Activated CD8-positive, alpha-beta memory T cell treated with anti-CD3 and anti-CD28 coated beads for 36 hours (primary cell): ENCODE results near the gene PPP1R13L. TPM values are rescaled to one million over a fixed set of nuclear protein-coding genes. Genes with fewer than 3 reads are reported as not detected.

ENCODE experiments used
- CTCF ChIA-PET: fragments of 350-600 bp; sonication (Branson Sonifier 250); formaldehyde crosslinking; loops from one replicate; lab custom pipeline; 2021; ENCODE audit warnings: antibody characterized with exemption; lab: Charles Lee
- POLR2A ChIA-PET: fragments of 350-600 bp; sonication (Branson Sonifier 250); formaldehyde crosslinking; loops from one replicate; lab custom pipeline; 2021; ENCODE audit warnings: antibody characterized with exemption; lab: Charles Lee
- total RNA-seq, 2 experiments: library from RNA; stranded (reverse); gene quantifications; one replicate each; pipeline ENCODE4 v1.2.3, GENCODE V29; 2021

PPP1R13L gene
- total RNA-seq, 2 experiments from 2014 or later, result 3.4 to 3.9 TPM

DNA sequence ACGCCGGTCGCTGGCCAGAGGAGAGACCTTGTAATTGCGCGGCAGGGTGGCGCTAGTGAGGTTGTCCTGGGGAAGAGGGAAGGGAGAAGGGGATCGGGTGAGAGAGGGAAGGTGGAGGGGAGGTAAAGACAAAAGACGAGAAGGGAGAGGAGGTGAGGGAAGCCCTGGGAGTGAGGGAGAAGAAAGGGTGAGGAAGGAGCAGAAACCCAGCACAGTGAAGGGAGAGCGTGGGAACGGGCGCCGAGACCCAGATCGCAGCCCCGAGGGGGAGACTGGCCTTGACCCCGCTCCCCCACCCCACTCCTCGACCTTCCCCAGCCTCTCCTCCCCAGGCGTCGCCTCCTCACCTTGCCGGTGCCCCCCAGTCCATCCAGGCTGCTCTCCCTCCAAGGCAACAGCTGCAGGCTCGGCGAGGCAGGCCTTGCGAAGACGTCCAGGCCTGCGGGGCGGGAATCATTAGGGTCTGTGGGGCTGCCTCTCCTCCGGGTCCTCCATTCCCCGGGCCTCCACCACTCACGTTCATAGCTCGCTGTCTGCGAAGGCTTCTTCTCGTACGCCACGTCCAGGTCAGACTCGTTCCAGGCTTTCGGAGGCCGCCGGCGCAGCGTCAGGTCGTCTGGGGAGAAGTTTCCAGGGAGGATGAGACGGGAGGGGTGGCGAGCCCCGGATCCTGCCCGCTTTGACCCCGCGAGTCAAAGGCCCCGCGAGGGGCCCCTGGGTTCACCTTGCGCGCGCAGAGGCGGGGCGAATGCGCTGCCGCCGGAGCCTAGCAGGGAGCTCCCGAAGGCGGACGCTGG, 8.8 kb downstream of the PPP1R13L start:
- ChIA-PET CTCF (interaction anchor here (1.1 kb wide), 1 partner anchor 12 kb away, joined by 3 read pairs; no protein-coding TSS in a partner anchor), POLR2A (interaction anchor here (0.6 kb wide), 1 partner anchor 242 kb away, joined by 3 read pairs; no protein-coding TSS in a partner anchor)

DNA sequence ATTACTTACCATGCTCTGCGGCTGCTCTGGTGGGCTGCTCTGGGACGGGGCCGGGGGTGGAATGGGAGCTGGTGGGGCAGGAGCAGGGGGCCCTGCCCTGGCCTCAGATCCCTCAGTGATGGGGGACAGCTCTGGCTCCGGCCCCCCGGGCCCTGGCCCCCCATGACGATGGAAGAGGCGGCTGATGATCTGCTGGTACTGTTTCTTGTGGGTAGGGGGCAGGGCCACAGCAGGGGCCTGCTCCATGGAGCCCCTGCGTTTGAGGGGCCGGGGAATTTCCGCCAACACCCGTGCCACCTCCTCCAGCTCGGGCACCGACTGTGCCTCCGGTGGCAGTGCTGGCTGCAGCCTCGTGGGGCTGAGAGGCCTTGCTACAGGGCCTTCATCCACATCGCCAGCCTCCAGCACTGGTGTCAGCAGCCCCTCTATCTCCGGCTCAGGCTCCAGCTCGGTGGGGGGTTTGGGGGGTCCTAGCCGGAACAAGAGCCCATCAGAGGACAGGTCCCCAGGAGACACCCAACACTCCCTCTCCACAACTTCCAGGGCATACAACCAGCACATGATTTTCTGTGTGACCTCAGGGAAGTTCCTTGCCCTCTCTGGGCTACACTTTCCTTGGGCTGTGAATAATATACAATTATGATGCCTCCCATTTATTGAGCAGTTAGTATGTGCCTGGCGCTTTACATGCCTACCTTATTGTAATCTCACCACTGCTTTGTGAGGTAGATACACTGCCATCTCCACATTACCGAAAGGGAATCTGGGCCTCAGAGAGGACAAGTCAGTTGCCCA, 12.8 kb downstream of the PPP1R13L start:
- CTCF ChIA-PET, result no interaction called here
- POLR2A ChIA-PET, result no interaction called here

DNA sequence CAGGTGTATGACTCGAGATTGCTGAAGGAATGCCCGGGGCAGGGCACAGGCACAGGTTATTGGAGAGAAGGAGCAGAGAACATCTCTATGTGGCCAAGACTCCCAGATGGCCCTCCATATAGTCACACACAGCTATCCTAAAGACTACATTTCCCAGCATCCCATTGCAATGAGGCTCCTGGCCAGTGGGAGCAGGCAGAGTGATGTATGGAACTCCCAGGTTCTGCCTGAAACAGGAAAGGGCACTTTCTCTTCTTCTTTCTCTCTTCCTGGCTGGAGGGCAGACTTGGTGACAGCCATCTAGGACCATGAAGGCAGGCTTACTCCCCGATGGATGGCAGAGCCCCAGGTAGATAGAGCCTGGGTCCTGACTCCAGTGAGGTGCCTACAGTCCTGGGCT, 13.5 kb downstream of the PPP1R13L start:
- CTCF ChIA-PET, result no interaction called here
- POLR2A ChIA-PET, result no interaction called here

DNA sequence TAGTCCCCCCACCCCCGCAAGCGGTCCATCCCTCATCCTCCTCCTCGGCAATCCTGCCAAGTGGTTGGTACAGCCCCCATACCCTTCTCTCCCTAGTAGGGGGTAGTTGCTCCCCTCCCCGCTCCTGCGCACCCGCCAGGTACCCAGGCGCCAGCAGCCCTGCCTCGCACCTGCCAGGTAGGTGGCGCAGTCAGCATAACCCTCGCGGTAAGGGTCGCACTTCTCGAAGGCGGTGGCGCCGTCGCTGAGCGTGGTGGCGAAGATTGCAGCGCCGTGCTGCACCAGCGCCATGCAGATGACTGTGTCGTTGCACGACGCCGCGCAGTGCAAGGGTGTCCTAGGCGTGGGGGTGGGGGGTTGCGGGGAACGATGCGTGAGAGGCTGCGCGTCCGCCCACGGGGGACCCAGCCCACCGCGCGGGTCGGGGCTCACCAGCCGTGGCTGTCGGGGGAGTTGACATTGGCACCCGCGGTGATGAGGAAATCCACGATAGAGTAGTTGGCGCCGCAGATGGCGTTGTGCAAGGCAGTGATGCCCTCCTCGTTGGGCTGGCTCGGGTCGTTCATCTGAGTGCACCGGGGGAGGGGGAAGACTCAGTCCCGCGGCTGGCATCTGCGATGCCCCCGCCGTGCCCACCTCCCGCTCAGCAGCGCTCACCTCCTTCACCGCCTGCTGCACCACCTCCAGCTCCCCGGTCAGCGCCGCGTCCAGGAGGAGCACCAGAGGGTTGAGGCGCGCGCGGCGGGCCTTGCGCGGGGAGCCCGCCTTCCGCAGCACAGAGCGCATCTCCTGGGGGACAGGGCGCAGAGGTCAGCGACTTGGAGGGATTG, 19.3 kb downstream of the PPP1R13L start:
- ChIA-PET CTCF (interaction anchor here (0.6 kb wide), 1 partner anchor 300 kb away, joined by 4 read pairs; no protein-coding TSS in a partner anchor), POLR2A (no interaction called here)

DNA sequence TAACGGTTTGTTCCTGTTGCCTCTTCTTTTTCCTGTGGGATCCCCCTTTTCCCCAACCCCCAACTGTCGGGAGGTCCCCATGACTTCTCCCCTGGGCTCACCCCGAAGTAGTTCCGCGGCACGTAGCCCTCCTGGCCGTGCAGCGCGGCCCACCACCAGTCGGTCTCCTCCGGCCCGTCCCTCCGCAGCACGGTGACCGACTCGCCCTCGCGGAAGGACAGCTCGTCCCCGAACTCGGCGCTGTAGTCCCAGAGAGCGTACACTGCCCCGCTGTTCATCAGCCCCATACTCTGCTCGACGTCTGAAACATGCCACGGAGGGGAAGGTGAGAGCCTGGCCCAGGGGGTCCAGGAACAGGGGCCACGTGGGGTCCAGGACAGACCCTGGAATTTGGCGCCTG, 22.4 kb downstream of the PPP1R13L start:
- ChIA-PET POLR2A (no interaction called here), CTCF (no interaction called here)

DNA sequence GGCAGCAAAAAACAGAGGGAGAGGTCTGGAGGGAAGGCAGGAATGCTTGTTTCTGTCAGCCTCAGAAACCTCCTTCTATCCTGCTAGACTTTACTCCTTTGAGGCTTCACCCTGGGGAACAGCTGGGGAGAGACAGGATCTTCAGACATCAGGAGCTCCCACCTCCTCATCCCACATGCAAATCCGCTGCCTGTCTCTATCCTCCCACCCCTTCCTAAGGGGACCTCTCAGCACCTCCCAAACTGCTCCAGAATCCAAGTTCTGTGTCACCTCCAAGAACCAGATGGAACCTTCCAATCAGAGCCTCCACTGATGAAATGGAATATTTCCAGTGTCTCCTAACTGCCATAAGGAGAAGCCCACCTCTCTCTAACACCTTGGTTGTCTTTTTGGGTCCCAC, 24.8 kb downstream of the PPP1R13L start:
- POLR2A ChIA-PET, result no interaction called here
- CTCF ChIA-PET, result interaction anchor here (1.2 kb wide), 1 partner anchor 105 kb away, joined by 3 read pairs; no protein-coding TSS in a partner anchor

DNA sequence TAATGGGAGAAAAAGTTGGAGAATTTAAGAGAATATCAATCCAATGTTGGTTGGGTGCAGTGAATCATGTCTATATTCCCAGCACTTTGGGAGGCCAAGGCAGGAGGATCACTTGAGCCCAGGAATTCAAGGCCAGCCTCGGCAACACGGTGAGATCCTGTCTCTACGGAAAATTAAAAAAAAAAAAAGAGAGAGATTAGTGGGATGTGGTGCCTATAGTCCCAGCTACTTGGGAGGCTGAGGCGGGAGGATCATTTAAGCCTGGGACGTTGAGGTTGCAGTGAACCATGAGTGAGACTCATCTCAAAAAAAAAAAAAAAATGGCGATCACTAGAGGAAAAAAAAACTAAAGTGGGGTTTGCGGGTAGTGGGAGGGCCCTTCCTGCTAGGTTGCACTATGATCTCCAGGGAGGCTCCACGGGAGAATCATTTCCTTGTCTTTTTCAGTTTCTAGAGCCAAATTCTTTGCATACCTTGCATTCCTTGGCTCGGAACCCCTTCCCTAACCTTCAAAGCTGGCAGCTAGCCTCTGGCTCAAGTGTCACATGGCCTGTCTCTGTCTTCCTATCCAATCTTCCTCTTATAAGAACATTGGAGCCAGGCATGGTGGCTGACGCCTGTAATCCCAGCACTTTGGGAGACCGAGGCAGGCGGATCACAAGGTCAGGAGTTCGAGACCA, 28.7 kb downstream of the PPP1R13L start:
- ChIA-PET POLR2A (no interaction called here), CTCF (interaction anchor here (1.1 kb wide), 1 partner anchor 63 kb away, joined by 3 read pairs; no protein-coding TSS in a partner anchor)

DNA sequence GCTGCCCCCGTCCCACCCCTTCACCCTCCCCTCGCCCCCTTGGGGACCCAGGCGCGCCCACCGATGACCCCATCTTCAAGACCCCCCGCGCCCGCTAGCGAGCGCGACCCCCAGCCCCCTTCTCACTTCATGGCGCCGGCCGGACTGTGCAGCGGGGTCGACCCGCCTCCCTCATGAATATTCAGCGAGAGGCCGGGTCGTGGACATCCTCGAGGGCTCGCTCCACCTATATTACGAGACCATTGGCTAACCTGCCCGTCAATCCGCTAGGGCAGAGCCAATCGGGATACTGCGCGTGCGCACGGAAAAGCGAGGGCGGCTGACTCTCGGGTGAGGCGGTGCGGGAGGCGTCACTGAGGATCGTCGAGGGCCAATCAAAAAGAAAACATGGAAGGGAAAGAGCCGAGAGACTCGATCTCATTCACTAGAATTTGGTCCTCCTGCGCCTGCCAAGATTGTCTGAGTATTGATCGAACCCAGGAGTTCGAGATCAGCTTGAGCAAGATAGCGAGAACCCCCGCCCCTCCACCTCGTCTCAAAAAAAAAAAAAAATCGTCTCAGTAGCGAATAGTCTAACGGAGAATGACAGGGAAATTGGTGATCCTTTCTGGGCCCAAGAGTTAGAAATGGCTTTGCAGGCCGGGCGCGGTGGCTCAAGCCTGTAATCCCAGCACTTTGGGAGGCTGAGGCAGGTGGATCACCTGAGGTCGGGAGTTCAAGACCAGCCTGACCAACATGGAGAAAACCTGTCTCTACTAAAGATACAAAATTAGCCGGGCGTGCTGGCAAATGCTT, 34.3 kb downstream of the PPP1R13L start, which contains the start of gene ERCC2:
ERCC2 (minus strand) TSS at position 164 of the 795 bp plus-strand sequence; CDS start at position 131, 33 bp downstream.
- ChIA-PET CTCF (interaction anchor here (3.1 kb wide), 1 partner anchor 32 kb away, joined by 9 read pairs; no protein-coding TSS in a partner anchor), POLR2A (interaction anchor here (1.0 kb wide), 1 partner anchor 68 kb away, joined by 3 read pairs; no protein-coding TSS in a partner anchor)

DNA sequence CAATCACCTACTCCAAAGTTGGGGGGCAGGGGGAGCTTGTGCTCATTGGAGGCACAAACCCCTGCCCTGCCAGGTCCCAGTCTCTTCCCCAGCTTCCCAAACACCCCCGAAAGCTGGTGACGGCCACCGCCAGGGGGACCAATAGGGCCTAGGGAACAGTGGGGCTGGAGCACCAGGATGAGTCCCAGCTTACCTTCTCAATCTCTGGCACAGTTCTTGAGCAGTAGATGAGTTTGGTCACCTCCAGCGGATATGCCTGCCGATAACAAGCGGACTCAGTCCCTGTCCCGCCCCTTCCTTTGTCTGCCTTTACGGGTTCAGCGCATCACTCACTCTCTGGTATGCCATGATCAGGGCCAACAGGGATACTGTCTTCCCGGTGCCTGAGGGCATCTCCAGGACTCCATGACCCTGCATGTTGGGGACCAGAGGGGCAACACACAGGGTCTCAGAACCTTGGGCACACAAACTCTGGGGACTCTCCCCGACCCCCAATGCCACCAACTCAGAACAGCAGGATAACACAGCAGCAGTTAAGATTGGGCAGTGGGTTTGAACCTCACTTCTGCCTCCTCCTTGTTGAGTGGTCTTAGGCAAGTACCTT, 36.0 kb downstream of the PPP1R13L start:
- ChIA-PET POLR2A (no interaction called here), CTCF (interaction anchor here (0.8 to 3.1 kb wide), 3 partner anchors 30 to 110 kb away, joined by 3 to 9 read pairs (median 4); no protein-coding TSS in a partner anchor)

DNA sequence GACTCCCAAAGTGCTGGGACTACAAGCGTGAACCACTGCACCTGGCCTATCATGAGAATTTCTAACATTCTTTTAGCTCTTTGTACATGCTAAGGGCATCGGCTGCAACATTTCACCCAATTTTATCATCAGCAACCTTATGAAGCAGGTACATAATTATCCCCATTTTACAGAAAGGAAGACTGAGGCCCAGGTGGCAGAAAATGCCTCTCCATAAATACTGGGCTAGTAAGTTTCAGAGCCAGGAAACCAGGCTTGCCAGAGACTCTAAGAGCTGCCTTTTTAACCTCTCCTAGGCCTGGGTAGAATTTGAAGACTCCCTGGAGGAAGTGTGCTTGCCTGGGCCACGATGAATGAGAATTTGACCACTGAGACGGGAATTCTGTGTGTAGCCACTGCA, 36.7 kb downstream of the PPP1R13L start:
- POLR2A ChIA-PET, result no interaction called here

DNA sequence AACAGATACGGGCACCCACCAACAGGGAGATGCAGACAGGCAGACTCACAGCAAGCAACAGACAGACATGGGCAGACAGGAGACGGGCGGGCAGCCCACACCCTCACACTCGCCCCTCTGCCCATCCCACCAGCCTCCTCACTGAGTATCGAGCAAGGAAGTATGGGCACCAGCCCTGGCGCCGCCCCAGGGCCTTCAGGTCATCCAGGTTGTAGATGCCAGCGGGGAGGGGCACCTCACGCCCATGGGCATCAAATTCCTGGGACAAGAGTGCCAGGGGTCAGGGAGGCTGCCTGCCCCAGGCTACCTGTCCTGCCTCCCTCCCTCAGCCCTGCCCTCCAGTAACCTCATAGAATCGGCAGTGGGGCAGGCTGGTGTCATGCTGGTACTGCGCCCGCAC, 40.2 kb downstream of the PPP1R13L start:
- POLR2A ChIA-PET, result no interaction called here
- CTCF ChIA-PET, result no interaction called here

More for the DNA sequence above, 36.7 kb downstream of the PPP1R13L start:
- CTCF ChIA-PET, result interaction anchor here (0.8 to 1.4 kb wide), 2 partner anchors 29 to 110 kb away, joined by 3 to 4 read pairs; no protein-coding TSS in a partner anchor

DNA sequence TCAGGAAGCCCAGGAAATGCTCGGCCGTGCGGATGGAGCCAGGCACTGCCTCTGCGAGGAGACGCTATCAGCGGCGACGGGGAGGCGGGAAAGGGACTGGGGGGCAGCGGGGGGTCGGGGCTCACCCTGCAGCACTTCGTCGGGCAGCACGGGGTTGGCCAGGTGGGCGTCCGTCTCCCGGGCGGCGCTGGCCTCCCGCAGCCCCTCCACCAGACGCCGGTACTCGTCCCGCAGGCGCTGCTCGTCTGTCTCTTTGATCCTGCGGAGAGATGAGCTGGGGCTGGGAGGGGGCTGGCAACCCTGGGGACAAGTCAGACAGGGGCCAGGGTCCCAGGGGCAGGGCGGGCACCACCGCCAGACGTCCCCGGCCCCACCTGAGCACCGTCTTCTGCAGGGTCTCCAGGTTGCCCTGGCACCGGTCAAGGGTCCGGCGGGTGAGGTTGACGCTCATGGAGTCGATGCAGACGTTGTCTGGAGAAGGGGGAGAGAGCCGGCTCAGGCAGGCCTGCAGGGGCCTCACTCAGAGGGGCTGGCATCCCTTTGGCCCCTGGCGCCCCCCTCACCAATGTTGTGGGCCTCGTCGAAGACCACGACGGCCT, 40.9 kb downstream of the PPP1R13L start:
- CTCF ChIA-PET, result interaction anchor here (0.6 kb wide), 1 partner anchor 122 kb away, joined by 3 read pairs; no protein-coding TSS in a partner anchor

DNA sequence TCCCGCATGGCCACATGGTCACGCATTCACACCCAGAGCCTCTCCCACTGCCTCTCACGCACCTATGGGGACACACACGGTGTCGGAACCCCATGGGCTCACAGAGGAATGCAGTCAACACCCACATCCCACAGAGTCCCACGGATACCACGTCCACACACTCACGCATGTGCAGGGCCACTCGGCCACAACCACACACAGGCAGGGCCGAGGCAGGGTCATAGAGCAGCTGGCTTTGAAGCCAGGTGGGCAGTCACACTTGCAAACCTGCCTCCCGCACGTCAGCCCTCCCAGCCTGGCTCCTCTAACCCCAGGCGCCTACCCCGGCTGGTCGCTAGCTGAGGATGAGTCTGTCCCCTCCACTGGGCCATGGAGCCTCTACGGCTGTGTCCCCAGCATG, 42.6 kb downstream of the PPP1R13L start:
- ChIA-PET POLR2A (no interaction called here), CTCF (no interaction called here)

More for the DNA sequence above, 40.9 kb downstream of the PPP1R13L start:
- POLR2A ChIA-PET, result no interaction called here

DNA sequence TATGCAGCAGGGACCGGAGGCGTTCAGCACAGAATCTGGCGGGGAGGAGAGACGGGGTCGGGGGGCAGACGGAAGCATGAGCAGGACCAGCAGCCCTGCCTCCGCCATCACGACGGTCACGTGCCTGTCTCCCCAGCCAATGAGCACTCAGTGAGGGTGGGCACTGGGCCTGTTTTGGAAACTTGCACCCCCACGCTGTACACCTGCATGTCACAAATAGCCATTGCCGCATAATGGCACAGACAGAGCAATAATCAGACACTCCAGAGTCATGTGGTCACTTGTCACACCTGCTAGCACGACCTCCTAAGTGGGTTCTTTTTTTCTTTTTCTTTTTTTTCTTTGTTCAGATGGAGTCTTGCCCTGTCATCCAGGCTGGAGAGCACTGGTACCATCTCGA, 43.3 kb downstream of the PPP1R13L start:
- ChIA-PET CTCF (no interaction called here), POLR2A (no interaction called here)

DNA sequence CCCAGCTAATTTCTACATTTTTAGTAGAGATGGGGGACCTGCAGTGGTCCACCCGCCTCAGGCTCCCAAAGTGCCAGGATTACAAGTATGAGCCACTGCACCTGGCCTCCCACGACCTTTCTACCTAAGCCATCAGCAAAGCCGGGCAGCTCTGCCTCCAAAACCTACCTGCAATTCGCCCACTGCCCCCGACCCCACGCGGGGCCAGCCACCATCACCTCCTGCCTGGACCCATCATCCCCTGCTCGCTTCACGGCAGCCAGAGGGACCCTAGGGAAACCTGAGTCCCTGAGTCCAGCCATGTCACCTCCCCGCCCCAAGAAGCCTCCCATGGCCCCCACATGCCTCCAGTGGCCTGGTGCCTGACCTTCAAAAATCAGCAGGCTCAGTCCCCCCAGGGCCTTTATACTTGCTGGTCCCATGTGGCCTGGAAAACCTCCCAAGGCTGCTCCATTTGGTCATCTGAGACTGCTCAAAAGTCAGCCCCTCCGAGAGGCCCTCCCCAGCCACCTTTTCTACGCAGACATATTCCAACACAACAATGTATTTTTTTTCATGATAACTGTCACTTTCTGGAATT, 46.6 kb downstream of the PPP1R13L start:
- ChIA-PET POLR2A (no interaction called here), CTCF (no interaction called here)

DNA sequence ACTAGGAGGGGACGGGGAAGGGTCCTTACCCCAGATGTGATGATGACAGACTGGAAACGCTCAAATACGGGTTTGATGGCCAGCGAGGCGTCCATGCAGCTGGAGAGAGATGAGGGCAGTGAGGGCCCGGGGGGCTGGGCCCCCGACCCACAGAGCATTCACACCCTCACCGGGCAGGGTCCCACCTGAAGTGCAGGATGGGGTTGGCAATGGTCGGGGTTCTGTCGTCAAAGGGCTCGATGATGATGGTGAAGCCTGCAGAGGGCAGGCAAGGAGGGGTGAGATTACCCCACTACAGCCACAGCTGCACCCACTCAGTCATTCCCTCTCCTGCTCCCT, 47.5 kb downstream of the PPP1R13L start:
- CTCF ChIA-PET, result interaction anchor here (0.6 kb wide), 1 partner anchor 47 kb away, joined by 3 read pairs; no protein-coding TSS in a partner anchor

More for the DNA sequence above, 47.5 kb downstream of the PPP1R13L start:
- POLR2A ChIA-PET, result no interaction called here
